CD4-positive, alpha-beta T cell treated with Interleukin-6 for 4 hours (primary cell): Measurements from ENCODE around the gene ARHGAP11A.
A peak's percentile ranks its signal among the peaks of the same experiment; 100 is the strongest.

Experiments used
- DNase-seq: peaks from one replicate; pipeline ENCODE4 v3.0.0-alpha.2; 2020; ENCODE audit warnings: mixed read lengths

The ARHGAP11A gene

GRCh38 chr15:32657198-32657883 lies 42.0 kb downstream of the ARHGAP11A start:
- DNase-seq = peak; percentile 7

- no peak for DNase-seq
Measured at GRCh38 chr15:32657941-32658340, 42.6 kb downstream of the ARHGAP11A start.

- DNase-seq = no peak
Measured at GRCh38 chr15:32659340-32660155, 44.2 kb downstream of the ARHGAP11A start.

GRCh38 chr15:32663671-32664070 lies 48.4 kb downstream of the ARHGAP11A start:
- DNase-seq = no peak

- no peak for DNase-seq
Measured at GRCh38 chr15:32664796-32665195, 49.5 kb downstream of the ARHGAP11A start.

GRCh38 chr15:32667321-32667720 lies 52.0 kb downstream of the ARHGAP11A start:
- DNase-seq = no peak

- DNase-seq = no peak
Measured at GRCh38 chr15:32668942-32669341, 53.6 kb downstream of the ARHGAP11A start.

GRCh38 chr15:32669896-32670611 lies 54.8 kb downstream of the ARHGAP11A start:
- DNase-seq = no peak

GRCh38 chr15:32670623-32671022 lies 55.3 kb downstream of the ARHGAP11A start:
- no peak for DNase-seq

- no peak for DNase-seq
Measured at GRCh38 chr15:32671339-32672325, 56.3 kb downstream of the ARHGAP11A start.

GRCh38 chr15:32674681-32675080 lies 59.4 kb downstream of the ARHGAP11A start:
- DNase-seq = no peak

GRCh38 chr15:32675466-32675865 lies 60.2 kb downstream of the ARHGAP11A start:
- no peak for DNase-seq

GRCh38 chr15:32676169-32676568 lies 60.9 kb downstream of the ARHGAP11A start:
- DNase-seq = no peak

GRCh38 chr15:32677238-32677750 lies 62.0 kb downstream of the ARHGAP11A start:
- no peak for DNase-seq

GRCh38 chr15:32679298-32679690 lies 64.0 kb downstream of the ARHGAP11A start:
- no peak for DNase-seq

- DNase-seq = no peak
Measured at GRCh38 chr15:32682569-32682968, 67.3 kb downstream of the ARHGAP11A start.

GRCh38 chr15:32682977-32683630 lies 67.8 kb downstream of the ARHGAP11A start:
- no peak for DNase-seq

- no peak for DNase-seq
Measured at GRCh38 chr15:32683906-32684584, 68.7 kb downstream of the ARHGAP11A start.

- DNase-seq = no peak
Measured at GRCh38 chr15:32685576-32685975, 70.3 kb downstream of the ARHGAP11A start.

- DNase-seq = no peak
Measured at GRCh38 chr15:32687556-32687955, 72.3 kb downstream of the ARHGAP11A start.

- DNase-seq = no peak
Measured at GRCh38 chr15:32688151-32688639, 72.9 kb downstream of the ARHGAP11A start.
